ENCODE results near the gene HNRNPU. TPM values are rescaled to one million over a fixed set of nuclear protein-coding genes. Genes with fewer than 3 reads are reported as not detected.

Gene HNRNPU
- total RNA-seq, 1 experiment from 2014 or later = 536 TPM

GRCh38 chr1:244864253-244865027 is at the start of gene HNRNPU (continued):
- TF ChIP-seq ZSCAN18 (CRISPR knock-in tag; IDR thresholded peaks at IDR 0.05) (no peak), IRF1 (CRISPR knock-in tag; IDR thresholded peaks at IDR 0.05) (no peak), ZBTB43 (CRISPR knock-in tag; IDR thresholded peaks at IDR 0.05) (0 out of 2 replicates have a peak, but pooled peaks have one; percentile 61), RORB (CRISPR knock-in tag; IDR thresholded peaks at IDR 0.05) (no peak), JAZF1 (CRISPR knock-in tag; IDR thresholded peaks at IDR 0.05) (no peak), ATF1 (CRISPR knock-in tag; IDR thresholded peaks at IDR 0.05) (0 out of 2 replicates have a peak, but pooled peaks have one; percentile 18), AFF4 (CRISPR knock-in tag; IDR thresholded peaks at IDR 0.05; ENCODE audit: borderline replicate concordance) (no peak; the same call in 1 of the 2 replicates), ZNF219 (CRISPR knock-in tag; IDR thresholded peaks at IDR 0.05; ENCODE audit: borderline replicate concordance) (no peak), ZNF263 (CRISPR knock-in tag; IDR thresholded peaks at IDR 0.05; ENCODE audit: low read depth) (0 out of 2 replicates have a peak, but pooled peaks have one; percentile 5), TEAD4 (CRISPR knock-in tag; IDR thresholded peaks at IDR 0.05) (no peak), CREM (CRISPR knock-in tag; IDR thresholded peaks at IDR 0.05) (peak; percentile 48; the same call in 1 of the 2 replicates), ZNF121 (CRISPR knock-in tag; IDR thresholded peaks at IDR 0.05) (no peak), STAT6 (CRISPR knock-in tag; conservative IDR thresholded peaks at IDR 0.05; ENCODE audit: low read depth) (no peak), ZNF425 (CRISPR knock-in tag; conservative IDR thresholded peaks at IDR 0.05) (no peak), ELF4 (CRISPR knock-in tag; IDR thresholded peaks at IDR 0.05; ENCODE audit: low read depth) (no peak), ATF3 (CRISPR knock-in tag; conservative IDR thresholded peaks at IDR 0.05) (no peak), ARID4B (CRISPR knock-in tag; IDR thresholded peaks at IDR 0.05; ENCODE audit: borderline replicate concordance) (peak; percentile 57; the same call in 1 of the 2 replicates), E2F4 (CRISPR knock-in tag; IDR thresholded peaks at IDR 0.05; ENCODE audit: borderline replicate concordance, low read depth) (peak; percentile 19; the same call in 1 of the 2 replicates)

Measured in WTC11 (cell line).